HL-60 (cell line): ENCODE results near the gene GGPS1.

Source experiments
- DNase-seq, 2 experiments: peaks; one replicate each; pipeline ENCODE4 v3.0.0-alpha.2; 2010 to 2020; ENCODE audit warnings: low read depth in 1 of 2, low spot score in 1 of 2
- H3K27ac ChIP-seq: fragments of 250-450 bp; sonication (Bioruptor Pico); replicated peaks from 2 replicates; pipeline ENCODE4 v1.5.1; 2020; ENCODE audit warnings: mild to moderate bottlenecking, moderate library complexity
- H3K27me3 ChIP-seq: fragments of 250-450 bp; sonication (Bioruptor Pico); 2 replicates; pipeline ENCODE4 v1.5.1; 2021; ENCODE audit warnings: mild to moderate bottlenecking, moderate library complexity; ENCODE audit not compliant: insufficient read depth, poor library complexity, severe bottlenecking
- H3K4me3 ChIP-seq: replicated peaks from 2 replicates; pipeline ENCODE4 v1.5.1; 2011; ENCODE audit warnings: mild to moderate bottlenecking, control low read depth, low read length; ENCODE audit not compliant: insufficient read depth
- GABPA ChIP-seq: IDR thresholded peaks from 2 replicates; pipeline ENCODE4 v1.6.1; 2012; ENCODE audit warnings: low read depth
- POLR2AphosphoS5 ChIP-seq: IDR thresholded peaks from 2 replicates; pipeline ENCODE4 v1.6.1; 2012; ENCODE audit warnings: low read depth
- REST ChIP-seq: IDR thresholded peaks from 2 replicates; pipeline ENCODE4 v1.6.1; 2012; ENCODE audit warnings: low read depth; ENCODE audit not compliant: insufficient replicate concordance
- SPI1 ChIP-seq: IDR thresholded peaks from 2 replicates; pipeline ENCODE4 v1.6.1; 2012; ENCODE audit warnings: low read depth, mild to moderate bottlenecking, borderline replicate concordance
- TF ChIP-seq, protein P1 (sequence below): IDR thresholded peaks from one replicate; pipeline ENCODE4 v1.5.1; 2011; ENCODE audit warnings: low read length, control low read depth, inconsistent platforms; ENCODE audit not compliant: insufficient read depth

GGPS1 gene

DNA sequence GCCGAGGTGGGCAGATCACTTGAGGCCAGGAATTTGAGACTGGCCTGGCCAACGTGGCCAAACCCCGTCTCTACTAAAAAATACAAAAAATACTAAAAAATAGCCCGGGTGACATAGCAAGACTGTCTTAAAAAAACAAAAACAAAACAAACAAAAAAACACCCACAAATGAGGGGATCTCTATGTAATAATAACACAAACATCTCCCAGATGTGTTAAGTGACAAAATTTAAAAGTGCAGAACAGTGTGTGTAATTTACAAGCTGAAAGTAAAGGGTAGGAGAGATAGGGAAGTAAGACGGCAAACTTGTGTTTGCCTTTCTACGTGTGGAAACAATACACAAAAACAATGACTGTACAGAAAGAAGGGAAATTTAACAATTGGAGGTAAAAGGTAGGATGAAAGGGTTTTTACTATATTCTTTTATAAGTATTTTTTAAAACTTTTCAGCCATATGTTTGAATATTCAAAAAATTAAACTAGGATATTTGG lies 36.7 kb upstream of the GGPS1 start:
- H3K4me3 ChIP-seq = no peak overlapping the region
- no peak overlapping the region for H3K27ac ChIP-seq
- no peaks in the 10 kb centered on the region for H3K27me3 ChIP-seq
- no peak for DNase-seq
- no peak for TF ChIP-seq SPI1
- TF ChIP-seq POLR2AphosphoS5 = no peak
- no peak for TF ChIP-seq REST
- TF ChIP-seq, protein P1, sequence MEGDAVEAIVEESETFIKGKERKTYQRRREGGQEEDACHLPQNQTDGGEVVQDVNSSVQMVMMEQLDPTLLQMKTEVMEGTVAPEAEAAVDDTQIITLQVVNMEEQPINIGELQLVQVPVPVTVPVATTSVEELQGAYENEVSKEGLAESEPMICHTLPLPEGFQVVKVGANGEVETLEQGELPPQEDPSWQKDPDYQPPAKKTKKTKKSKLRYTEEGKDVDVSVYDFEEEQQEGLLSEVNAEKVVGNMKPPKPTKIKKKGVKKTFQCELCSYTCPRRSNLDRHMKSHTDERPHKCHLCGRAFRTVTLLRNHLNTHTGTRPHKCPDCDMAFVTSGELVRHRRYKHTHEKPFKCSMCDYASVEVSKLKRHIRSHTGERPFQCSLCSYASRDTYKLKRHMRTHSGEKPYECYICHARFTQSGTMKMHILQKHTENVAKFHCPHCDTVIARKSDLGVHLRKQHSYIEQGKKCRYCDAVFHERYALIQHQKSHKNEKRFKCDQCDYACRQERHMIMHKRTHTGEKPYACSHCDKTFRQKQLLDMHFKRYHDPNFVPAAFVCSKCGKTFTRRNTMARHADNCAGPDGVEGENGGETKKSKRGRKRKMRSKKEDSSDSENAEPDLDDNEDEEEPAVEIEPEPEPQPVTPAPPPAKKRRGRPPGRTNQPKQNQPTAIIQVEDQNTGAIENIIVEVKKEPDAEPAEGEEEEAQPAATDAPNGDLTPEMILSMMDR = no peak
- TF ChIP-seq GABPA = no peak

DNA sequence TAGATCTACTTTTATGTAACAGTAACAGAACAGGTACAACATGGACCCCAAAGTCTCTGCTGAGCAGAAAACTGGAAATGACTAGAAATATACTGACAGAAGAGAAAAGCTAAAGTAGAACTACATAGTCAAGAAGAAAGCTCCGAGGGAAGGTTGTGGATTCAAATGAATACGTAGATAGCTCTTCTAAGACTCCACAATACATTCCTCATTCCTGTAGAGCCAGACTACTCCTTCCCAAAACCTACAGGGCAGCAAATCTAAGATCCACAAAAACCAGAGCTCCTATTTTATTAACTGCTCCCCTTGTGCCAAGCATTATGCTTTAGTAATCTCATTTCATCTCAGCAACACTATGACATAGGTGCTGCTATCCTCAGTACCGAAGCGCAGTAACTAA lies 35.6 kb upstream of the GGPS1 start:
- no peak overlapping the region for H3K4me3 ChIP-seq
- no peak overlapping the region for H3K27ac ChIP-seq
- TF ChIP-seq GABPA (no peak), REST (no peak), POLR2AphosphoS5 (no peak), SPI1 (no peak)
- TF ChIP-seq, protein P1 = no peak
- DNase-seq = no peak
- no peaks in the 10 kb centered on the region for H3K27me3 ChIP-seq

GRCh38 chr1:235293322-235293942 lies 34.9 kb upstream of the GGPS1 start:
- no peak overlapping the region for H3K27ac ChIP-seq
- H3K27me3 ChIP-seq = no peaks in the 10 kb centered on the region
- no peak overlapping the region for H3K4me3 ChIP-seq
- no peak for DNase-seq
- no peak for TF ChIP-seq POLR2AphosphoS5
- TF ChIP-seq SPI1 = no peak
- TF ChIP-seq, protein P1 = no peak
- no peak for TF ChIP-seq GABPA
- no peak for TF ChIP-seq REST
